A673 (cell line): ENCODE data around the gene SLC16A7. TPM values are rescaled to one million over a fixed set of nuclear protein-coding genes. Genes with fewer than 3 reads are reported as not detected.

Experiments used
- BruUV-seq: library from RNA; stranded (reverse); fragments of 400-500 nt; replicated peaks from 2 replicates; lab custom pipeline; 2021; lab: Mats Ljungman, UMichigan
- CTCF ChIA-PET: fragments of 300-600 bp; sonication (Branson Sonifier 250); formaldehyde crosslinking; loops from one replicate; lab custom pipeline; 2022; ENCODE audit warnings: antibody characterized with exemption; lab: Charles Lee
- POLR2A ChIA-PET: fragments of 300-600 bp; sonication (Branson Sonifier 250); formaldehyde crosslinking; loops from one replicate; lab custom pipeline; 2022; ENCODE audit warnings: antibody characterized with exemption; ENCODE audit not compliant: low non-redundant PET; lab: Charles Lee
- DNase-seq: peaks from one replicate; pipeline ENCODE4 v3.0.0-alpha.2; 2015; ENCODE audit warnings: low spot score
- H3K27ac ChIP-seq: fragments of 200-600 bp; sonication (generic); 2 replicates; pipeline ENCODE4 v1.5.1; 2016; ENCODE audit warnings: mixed run types, low read depth, mild to moderate bottlenecking, mixed read lengths, antibody characterized with exemption, low read length; ENCODE audit not compliant: poor library complexity, severe bottlenecking
- H3K27me3 ChIP-seq: fragments of 200-600 bp; sonication (generic); replicated peaks from 2 replicates; pipeline ENCODE4 v1.6.1; 2017; ENCODE audit warnings: mixed run types, low read depth, mild to moderate bottlenecking, mixed read lengths, antibody characterized with exemption, low read length; ENCODE audit not compliant: insufficient read depth, poor library complexity
- H3K36me3 ChIP-seq: fragments of 200-600 bp; sonication (generic); 2 replicates; pipeline ENCODE4 v1.6.1; 2016; ENCODE audit warnings: mixed run types, mild to moderate bottlenecking, mixed read lengths, antibody characterized with exemption, low read length; ENCODE audit not compliant: insufficient read depth, poor library complexity, severe bottlenecking
- H3K4me1 ChIP-seq: fragments of 200-600 bp; sonication (generic); 2 replicates; pipeline ENCODE4 v1.6.1; 2017; ENCODE audit warnings: mixed run types, mild to moderate bottlenecking, mixed read lengths, antibody characterized with exemption, low read length; ENCODE audit not compliant: insufficient read depth, poor library complexity, severe bottlenecking
- H3K4me3 ChIP-seq: fragments of 200-600 bp; sonication (generic); 2 replicates; pipeline ENCODE4 v1.5.1; 2016; ENCODE audit warnings: low read depth, mixed run types, mild to moderate bottlenecking, mixed read lengths, low read length; ENCODE audit not compliant: poor library complexity, severe bottlenecking
- H3K9me3 ChIP-seq: fragments of 200-600 bp; sonication (generic); 2 replicates; pipeline ENCODE4 v1.6.1; 2016; ENCODE audit warnings: mixed run types, low read depth, mild to moderate bottlenecking, mixed read lengths, antibody characterized with exemption, low read length; ENCODE audit not compliant: poor library complexity, severe bottlenecking
- CTCF ChIP-seq: fragments of 300-800, 200-600 bp; sonication (generic); conservative IDR thresholded peaks from 2 replicates; pipeline ENCODE4 v1.5.1; 2017; ENCODE audit warnings: low read depth, mild to moderate bottlenecking, antibody characterized with exemption, low read length, moderate library complexity, mixed read lengths
- EZH2 ChIP-seq: fragments of 200-600 bp; sonication (generic); IDR thresholded peaks from 2 replicates; pipeline ENCODE4 v1.6.1; 2017; ENCODE audit warnings: borderline replicate concordance, low read depth, mild to moderate bottlenecking, mixed read lengths, antibody characterized with exemption, low read length; ENCODE audit not compliant: poor library complexity, severe bottlenecking
- intact Hi-C: fragments of 100-400 bp; cut with micrococcal nuclease; formaldehyde crosslinking; loops from one replicate; pipeline ENCODE4 v1.10.0; 2022; ENCODE audit not compliant: unreplicated experiment
- total RNA-seq: library from RNA; stranded (reverse); gene quantifications from 2 replicates; pipeline ENCODE4 v1.2.3, GENCODE V29; 2021

The SLC16A7 gene
- total RNA-seq, 1 experiment from 2014 or later = 2.5 TPM

- Histone ChIP-seq H3K4me1 (no peaks in the 10 kb centered on the region), H3K27me3 (no peaks in the 10 kb centered on the region), H3K4me3 (no peak overlapping the region), H3K27ac (no peak overlapping the region), H3K36me3 (no peaks in the 10 kb centered on the region), H3K9me3 (no peaks in the 10 kb centered on the region)
- BruUV-seq = no TSS peak
- intact Hi-C loops = no loop called here
- TF ChIP-seq EZH2 (no peak), CTCF (no peak)
- ChIA-PET CTCF (no interaction called here), POLR2A (no interaction called here)
- no peak for DNase-seq
Measured at GRCh38 chr12:59660921-59661597, 65.2 kb downstream of the SLC16A7 start.

GRCh38 chr12:59664495-59664894, 68.7 kb downstream of the SLC16A7 start:
- ChIA-PET CTCF (no interaction called here), POLR2A (no interaction called here)
- no peak for DNase-seq
- TF ChIP-seq EZH2 (no peak), CTCF (no peak)
- no TSS peak for BruUV-seq
- H3K4me1 ChIP-seq = no peaks in the 10 kb centered on the region
- H3K27me3 ChIP-seq = no peaks in the 10 kb centered on the region
- H3K36me3 ChIP-seq = no peaks in the 10 kb centered on the region
- intact Hi-C loops = no loop called here
- no peak overlapping the region for H3K4me3 ChIP-seq
- H3K9me3 ChIP-seq = no peaks in the 10 kb centered on the region
- H3K27ac ChIP-seq = no peak overlapping the region

DNA sequence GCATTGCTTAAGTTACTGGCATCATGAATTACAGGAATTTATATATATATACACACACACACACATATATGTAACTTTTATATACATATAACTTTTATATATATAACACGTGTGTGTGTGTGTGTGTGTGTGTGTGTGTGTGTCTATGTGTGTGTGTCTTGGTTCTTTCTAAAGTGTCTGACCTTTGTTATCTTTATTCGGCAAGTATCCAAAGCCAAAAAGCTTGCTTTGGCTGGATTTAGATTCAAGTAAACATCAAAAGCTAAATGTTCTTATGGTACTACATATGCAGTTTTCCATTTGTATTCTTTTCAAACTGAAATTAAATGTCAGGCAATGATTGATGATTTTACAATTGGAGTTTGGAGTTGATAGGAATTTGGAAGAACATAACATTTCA, 69.9 kb downstream of the SLC16A7 start:
- Histone ChIP-seq H3K4me3 (no peak overlapping the region), H3K9me3 (no peaks in the 10 kb centered on the region), H3K4me1 (no peaks in the 10 kb centered on the region), H3K27me3 (no peaks in the 10 kb centered on the region), H3K27ac (no peak overlapping the region), H3K36me3 (no peaks in the 10 kb centered on the region)
- POLR2A ChIA-PET = no interaction called here
- TF ChIP-seq CTCF = no peak
- TF ChIP-seq EZH2 = no peak
- CTCF ChIA-PET = no interaction called here
- DNase-seq = no peak
- no TSS peak for BruUV-seq
- intact Hi-C loops = no loop called here
